H1 (cell line): ENCODE data around the gene NFIX. TPM values are rescaled to one million over a fixed set of nuclear protein-coding genes. Genes with fewer than 3 reads are reported as not detected.

Source experiments
- CTCF ChIA-PET: fragments of 300-600 bp; sonication (Branson Sonifier 250); formaldehyde crosslinking; loops from one replicate; lab custom pipeline; 2021; ENCODE audit not compliant: partially characterized antibody; lab: Charles Lee
- POLR2A ChIA-PET: fragments of 300-600 bp; sonication (Branson Sonifier 250); formaldehyde crosslinking; loops from one replicate; lab custom pipeline; 2021; ENCODE audit warnings: inconsistent platforms; ENCODE audit not compliant: partially characterized antibody; lab: Charles Lee
- DNase-seq, 2 experiments: peaks; one replicate each; pipeline versions ENCODE4 v3.0.0 to v3.0.0-alpha.2; 2010 to 2022; ENCODE audit warnings: low spot score in 2 of 2, low read depth in 1 of 2, mixed read lengths in 1 of 2
- FAIRE-seq: peaks from 2 replicates; lab custom pipeline; 2011; peaks lifted over from hg19 to GRCh38; lab: Jason Lieb, UNC
- H2AFZ ChIP-seq: 2 replicates; pipeline ENCODE4 v1.8.1; 2012; ENCODE audit warnings: low read length, inconsistent platforms
- H2AK5ac ChIP-seq: 2 replicates; pipeline ENCODE4 v1.6.1; 2013; ENCODE audit warnings: low read depth, low read length
- H2BK120ac ChIP-seq: replicated peaks from 2 replicates; pipeline ENCODE3; 2013; ENCODE audit warnings: low read depth, low read length, inconsistent platforms
- H2BK12ac ChIP-seq: 2 replicates; pipeline ENCODE4 v1.6.1; 2013; ENCODE audit warnings: low read depth, low read length
- H2BK15ac ChIP-seq: 2 replicates; pipeline ENCODE4 v1.6.1; 2013; ENCODE audit warnings: low read length
- H2BK20ac ChIP-seq: 2 replicates; pipeline ENCODE4 v1.6.1; 2013; ENCODE audit warnings: low read length
- H2BK5ac ChIP-seq: 2 replicates; pipeline ENCODE4 v1.6.1; 2013; ENCODE audit warnings: low read depth, low read length
- H3K14ac ChIP-seq: 2 replicates; pipeline ENCODE4 v1.6.1; 2013; ENCODE audit warnings: inconsistent platforms; ENCODE audit not compliant: insufficient read length
- H3K18ac ChIP-seq: 2 replicates; pipeline ENCODE4 v1.6.1; 2013; ENCODE audit warnings: low read length; ENCODE audit errors: extremely low read depth
- H3K23ac ChIP-seq: 2 replicates; pipeline ENCODE4 v1.6.1; 2013; ENCODE audit warnings: inconsistent platforms; ENCODE audit not compliant: insufficient read length
- H3K23me2 ChIP-seq: 2 replicates; pipeline ENCODE4 v1.6.1; 2013; ENCODE audit warnings: low read depth, low read length
- H3K27ac ChIP-seq: 2 replicates; pipeline ENCODE4 v1.6.1; 2011; ENCODE audit warnings: low read depth, low read length, inconsistent platforms
- H3K27me3 ChIP-seq, 4 experiments: replicated peaks in 1 of 4; 1 replicate in 1 of 4; 2 replicates in 3 of 4; pipeline versions ENCODE4 v1.6.1 to v1.8.1; 2011 to 2013; ENCODE audit warnings: low read length in 3 of 4, mild to moderate bottlenecking in 3 of 4, inconsistent platforms in 2 of 4, mixed read lengths in 2 of 4, moderate library complexity in 1 of 4; ENCODE audit not compliant: control insufficient read depth in 3 of 4, insufficient read depth in 3 of 4; ENCODE audit errors: extremely low read depth in 1 of 4
- H3K36me3 ChIP-seq, 4 experiments: 2 replicates each; pipeline versions ENCODE4 v1.6.1 to v1.8.1; 2011 to 2013; ENCODE audit warnings: mild to moderate bottlenecking in 4 of 4, low read length in 3 of 4, moderate library complexity in 2 of 4, control low read depth in 1 of 4, inconsistent platforms in 1 of 4; ENCODE audit not compliant: insufficient read depth in 4 of 4, control insufficient read depth in 2 of 4
- H3K4ac ChIP-seq: replicated peaks from 2 replicates; pipeline ENCODE3; 2013; ENCODE audit warnings: low read length, low read depth, mixed read lengths, inconsistent platforms; ENCODE audit not compliant: insufficient read length
- H3K4me1 ChIP-seq, 4 experiments: replicated peaks in 1 of 4; 1 replicate in 1 of 4; 2 replicates in 3 of 4; pipeline versions ENCODE4 v1.6.1 to v1.8.1; 2011 to 2013; ENCODE audit warnings: low read length in 3 of 4, inconsistent platforms in 2 of 4, mixed read lengths in 1 of 4; ENCODE audit not compliant: insufficient read depth in 4 of 4, control insufficient read depth in 3 of 4
- H3K4me2 ChIP-seq, 2 experiments: 2 replicates each; pipeline versions ENCODE4 v1.6.1 to v1.8.1; 2011 to 2013; ENCODE audit warnings: low read depth in 2 of 2, low read length in 2 of 2, control low read depth in 1 of 2, inconsistent platforms in 1 of 2, mild to moderate bottlenecking in 1 of 2; ENCODE audit not compliant: insufficient read depth in 1 of 2
- H3K4me3 ChIP-seq, 4 experiments: fragments of 200-600, 300-600 bp in 1 of 4; sonication (generic), shearing (Covaris generic), sonication (Bioruptor Twin) in 1 of 4; 2 replicates each; pipeline versions ENCODE4 v1.5.1 to v1.8.1; 2011 to 2016; ENCODE audit warnings: low read length in 4 of 4, low read depth in 3 of 4, control low read depth in 2 of 4, inconsistent platforms in 2 of 4, mild to moderate bottlenecking in 2 of 4, mixed read lengths in 1 of 4, moderate library complexity in 1 of 4; ENCODE audit not compliant: insufficient read depth in 2 of 4; ENCODE audit errors: extremely low read depth in 1 of 4
- H3K56ac ChIP-seq: replicated peaks from 2 replicates; pipeline ENCODE3; 2013; ENCODE audit warnings: low read depth, mild to moderate bottlenecking, mixed read lengths, low read length, inconsistent platforms; ENCODE audit not compliant: insufficient read length
- H3K79me1 ChIP-seq: 2 replicates; pipeline ENCODE4 v1.6.1; 2013; ENCODE audit warnings: low read depth, low read length, control low read depth
- H3K79me2 ChIP-seq, 2 experiments: 2 replicates each; pipeline versions ENCODE4 v1.6.1 to v1.8.1; 2012 to 2013; ENCODE audit warnings: low read length in 2 of 2, mild to moderate bottlenecking in 2 of 2, inconsistent platforms in 1 of 2; ENCODE audit not compliant: insufficient read depth in 2 of 2, control insufficient read depth in 1 of 2
- H3K9ac ChIP-seq, 4 experiments: replicated peaks in 1 of 4; 1 replicate in 1 of 4; 2 replicates in 3 of 4; pipeline versions ENCODE4 v1.6.1 to v1.8.1; 2011 to 2013; ENCODE audit warnings: low read depth in 3 of 4, low read length in 3 of 4, control low read depth in 2 of 4, mild to moderate bottlenecking in 2 of 4, moderate library complexity in 2 of 4, inconsistent platforms in 1 of 4; ENCODE audit errors: extremely low read depth in 1 of 4
- H3K9me3 ChIP-seq, 2 experiments: 2 replicates each; pipeline versions ENCODE4 v1.6.1 to v1.8.1; 2012 to 2013; ENCODE audit warnings: mild to moderate bottlenecking in 2 of 2, moderate library complexity in 2 of 2, control low read depth in 1 of 2, inconsistent platforms in 1 of 2, low read depth in 1 of 2, low read length in 1 of 2, mixed read lengths in 1 of 2; ENCODE audit not compliant: insufficient read depth in 2 of 2
- H4K20me1 ChIP-seq, 2 experiments: replicated peaks in 1 of 2; 2 replicates each; pipeline versions ENCODE3 to v1.8.1; 2011 to 2013; ENCODE audit warnings: inconsistent platforms in 2 of 2, low read length in 2 of 2, mild to moderate bottlenecking in 1 of 2; ENCODE audit not compliant: insufficient read depth in 2 of 2, control insufficient read depth in 1 of 2
- H4K5ac ChIP-seq: 2 replicates; pipeline ENCODE4 v1.6.1; 2013; ENCODE audit warnings: low read length, low read depth, mixed read lengths, inconsistent platforms; ENCODE audit not compliant: insufficient read length
- H4K8ac ChIP-seq: 2 replicates; pipeline ENCODE4 v1.8.0; 2013; ENCODE audit warnings: mild to moderate bottlenecking, moderate library complexity, low read length, inconsistent platforms; ENCODE audit not compliant: insufficient read depth; ENCODE audit errors: extremely low read depth
- H4K91ac ChIP-seq: replicated peaks from 2 replicates; pipeline ENCODE3; 2013; ENCODE audit warnings: low read length, mixed read lengths, inconsistent platforms; ENCODE audit not compliant: insufficient read length
- CTCF ChIP-seq, 3 experiments: IDR thresholded peaks; 1 replicate in 2 of 3; 2 replicates in 1 of 3; pipeline versions ENCODE4 v1.5.1 to v1.6.1; 2011; ENCODE audit warnings: low read length in 3 of 3, mild to moderate bottlenecking in 3 of 3, inconsistent platforms in 2 of 3, low read depth in 1 of 3, moderate library complexity in 1 of 3; ENCODE audit not compliant: insufficient read depth in 1 of 3; ENCODE audit errors: control extremely low read depth in 1 of 3
- MAFK ChIP-seq: IDR thresholded peaks from 2 replicates; pipeline ENCODE4 v1.6.1; 2012; ENCODE audit warnings: low read depth, mild to moderate bottlenecking, improper control_type of control experiment, low read length
- NRF1 ChIP-seq: IDR thresholded peaks from 2 replicates; pipeline ENCODE4 v1.6.1; 2011; ENCODE audit warnings: mild to moderate bottlenecking, low read depth, low read length, improper control_type of control experiment
- SIN3A ChIP-seq, 2 experiments: IDR thresholded peaks in 1 of 2; conservative IDR thresholded peaks in 1 of 2; 2 replicates each; pipeline ENCODE4 v1.6.1; 2011 to 2012; ENCODE audit warnings: low read length in 2 of 2, improper control_type of control experiment in 1 of 2, low read depth in 1 of 2, mild to moderate bottlenecking in 1 of 2
- WGBS, 2 experiments: shearing (Covaris generic) in 1 of 2; methylation state at CpG; one replicate each; pipeline versions ENCODE4 v1.1.6 to v1.1.7; 2013 to 2015; ENCODE audit warnings: low lambda C conversion rate in 2 of 2, mixed read lengths in 2 of 2, inconsistent platforms in 1 of 2, low coverage in 1 of 2, missing lambda C conversion rate in 1 of 2; ENCODE audit not compliant: insufficient replicate concordance in 2 of 2, insufficient coverage in 1 of 2, insufficient read length in 1 of 2; ENCODE audit errors: extremely low coverage in 1 of 2, missing lambda C conversion rate in 1 of 2; 5-methylcytosine and 5-hydroxymethylcytosine counted together
- polyA plus RNA-seq, 7 experiments: library from polyadenylated mRNA; depleted of rRNA in 3 of 7; stranded (reverse) in 5 of 7; unstranded in 2 of 7; fragments of >200 nt in 5 of 7; fragments of 200-250 nt in 2 of 7; gene quantifications; 1 replicate in 5 of 7; 2 replicates in 1 of 7; 4 replicates in 1 of 7; pipeline versions ENCODE4 v1.2.1 to v1.2.3, GENCODE V29; 2011 to 2013; ENCODE audit warnings: missing spikeins in 2 of 7, mixed read lengths in 2 of 7
- total RNA-seq: library from RNA; stranded (reverse); fragmentation: NEBNext Ultra II Directional; extraction: Animal tissue kit (Norgen Biotek cat#: 25700); gene quantifications from 2 replicates; pipeline ENCODE4 v1.2.1, GENCODE V29; 2021

The NFIX gene
- total and polyA plus RNA-seq, 2 of the 8 experiments (the other 6 are each of a cell fraction or from before 2014, with no cell fraction given) = 0.03 to 0.20 TPM

DNA sequence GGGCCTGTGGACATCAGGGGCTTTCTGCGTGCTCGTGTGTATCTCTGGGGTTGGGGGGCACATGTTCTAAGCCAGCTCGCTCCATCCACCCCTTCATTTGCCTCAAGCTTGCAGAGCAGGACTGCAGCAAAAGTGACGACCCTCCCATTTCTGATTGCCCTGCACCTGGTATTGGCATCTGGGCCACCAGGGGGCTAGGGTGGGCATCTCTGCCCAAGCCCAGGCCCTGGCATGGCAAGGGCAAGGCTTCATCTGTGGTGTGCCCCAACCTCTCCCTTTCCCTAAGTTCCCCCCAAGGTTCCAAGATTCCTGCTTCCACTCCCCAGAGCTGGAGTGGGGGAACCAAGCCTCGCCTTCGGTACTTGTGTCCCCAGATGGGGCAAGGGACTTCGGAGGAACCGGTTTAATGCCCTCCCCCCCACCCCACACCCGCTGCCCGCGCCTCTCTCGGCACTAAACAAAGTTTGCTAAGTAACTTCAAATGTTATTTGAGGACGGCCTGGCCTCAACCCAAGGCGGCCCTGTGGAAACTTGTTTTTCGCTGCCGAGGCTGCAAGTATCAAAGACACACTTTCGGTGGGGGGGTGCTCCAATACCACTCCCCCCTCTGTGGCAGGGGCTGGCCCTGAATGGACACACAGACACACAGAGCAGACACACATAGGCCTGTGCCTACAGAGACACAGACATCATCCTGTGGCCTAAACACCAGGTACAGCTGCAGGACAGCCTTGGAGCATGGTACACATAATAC is 12.2 kb downstream of the NFIX start:
- 85% methylated on average over 12 of the region's 17 CpGs; no CpG with 5 or more reads in 1 of the 2 experiments for WGBS, 2 experiments
- peaks cover 52 to 96% (median 87%) of the 10 kb centered on the region in 4 experiments for H3K27me3 ChIP-seq
- H2BK15ac ChIP-seq = 0 out of 2 replicates have a peak overlapping the region, but pooled peaks have one; percentile 29
- no peak overlapping the region for H3K4me2 ChIP-seq
- no peak overlapping the region for H3K27ac ChIP-seq
- H4K91ac ChIP-seq = no peak overlapping the region
- no peak overlapping the region for H3K4ac ChIP-seq
- no peaks in the 10 kb centered on the region for H3K79me1 ChIP-seq
- H3K9ac ChIP-seq = no peak overlapping the region
- no peak overlapping the region; the same call in 1 of the 2 replicates for H4K8ac ChIP-seq
- H3K56ac ChIP-seq = no peak overlapping the region
- H3K18ac ChIP-seq = no peak overlapping the region
- no peak overlapping the region for H3K4me3 ChIP-seq
- POLR2A ChIA-PET = interaction anchor here (1.0 to 1.7 kb wide), 4 partner anchors 14 to 145 kb away, joined by 3 to 5 read pairs (median 4); no protein-coding TSS in a partner anchor
- no peaks in the 10 kb centered on the region for H3K79me2 ChIP-seq
- no peak overlapping the region for H2AFZ ChIP-seq
- peaks cover 2 to 15% of the 10 kb centered on the region in 2 experiments for H4K20me1 ChIP-seq
- no peak overlapping the region for H3K23ac ChIP-seq
- no peak overlapping the region for H4K5ac ChIP-seq
- H2BK120ac ChIP-seq = no peak overlapping the region
- no peak overlapping the region for H3K14ac ChIP-seq
- CTCF ChIA-PET = interaction anchor here (1.2 to 12.9 kb wide), 10 partner anchors 22 to 88 kb away, joined by 4 to 175 read pairs (median 7); no protein-coding TSS in a partner anchor
- FAIRE-seq (no peak), DNase-seq (no peak)
- peaks cover 0 to 8% of the 10 kb centered on the region in 2 experiments; a peak in 2 of 4 replicates for H3K9me3 ChIP-seq
- 0 out of 2 replicates have a peak overlapping the region, but pooled peaks have one; percentile 82 for H2AK5ac ChIP-seq
- no peak overlapping the region for H2BK5ac ChIP-seq
- H3K36me3 ChIP-seq = peaks cover 0 to 5% (median 0%) of the 10 kb centered on the region in 4 experiments; a peak in 1 of 8 replicates
- peaks cover 4 to 28% (median 16%) of the 10 kb centered on the region in 4 experiments for H3K4me1 ChIP-seq
- H3K23me2 ChIP-seq = peaks cover 2% of the 10 kb centered on the region; the same call in 1 of the 2 replicates
- no peak overlapping the region for H2BK20ac ChIP-seq
- H2BK12ac ChIP-seq = peak overlapping the region; percentile 60; the same call in 1 of the 2 replicates
- TF ChIP-seq SIN3A (conservative IDR thresholded peaks at IDR 0.05 in 1 of 2, IDR thresholded peaks at IDR 0.05 in 1 of 2; ENCODE audit: low read depth in 1 of 2, low read length in 2 of 2) (no peak), CTCF (IDR thresholded peaks at IDR 0.05; ENCODE audit: control extremely low read depth in 1 of 3, insufficient read depth in 1 of 3, low read depth in 1 of 3, low read length in 3 of 3) (peak in 1 of 3 experiments; percentile 10; a peak in 1 of 4 replicates), NRF1 (no peak), MAFK (no peak)
